ENCODE data around the gene TIGD2. TPM values are rescaled to one million over a fixed set of nuclear protein-coding genes. Genes with fewer than 3 reads are reported as not detected.

Gene TIGD2
- total RNA-seq, 4 donors from 2014 or later = 1.9 to 3.6 (median 2.0) TPM

DNA sequence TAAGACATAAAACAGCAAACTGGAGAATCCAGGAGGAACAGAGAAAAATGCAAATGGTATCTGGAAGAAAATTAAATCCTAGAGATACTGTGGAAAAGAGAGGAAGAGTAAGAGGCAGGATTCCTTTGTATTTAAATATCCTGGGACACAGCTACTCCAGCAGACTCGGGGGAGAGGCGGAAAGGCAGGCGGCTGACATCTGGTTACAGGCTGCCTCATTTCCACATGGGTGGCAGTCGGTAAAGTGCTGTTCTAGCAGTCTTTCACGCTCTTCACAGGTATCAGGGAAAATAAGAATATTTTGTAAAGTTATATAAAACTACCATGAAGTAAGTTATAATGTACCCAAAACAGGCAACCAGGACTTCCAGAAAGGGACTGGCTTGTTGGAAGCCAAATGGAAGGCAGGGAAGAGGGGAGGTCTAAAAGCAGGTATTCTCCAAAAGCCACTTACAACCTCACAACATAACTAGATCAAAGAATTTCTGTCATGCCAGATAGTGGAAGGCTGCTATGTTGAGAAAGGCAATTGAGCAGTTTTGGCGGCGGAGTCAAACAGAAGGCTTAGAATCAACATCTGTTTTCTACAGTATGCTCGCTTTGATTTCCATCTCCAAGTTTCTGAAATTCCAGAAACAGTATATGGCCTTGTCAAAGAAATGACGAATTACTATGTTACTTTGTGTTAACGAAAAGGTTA lies 1.3 kb upstream of the TIGD2 start:
- peak overlapping the region; percentile 44 to 98 (median 74) for H3K4me3 ChIP-seq
- H3K4me1 ChIP-seq = peaks cover 0 to 19% (median 4%) of the 10 kb centered on the region in 4 donors
- H3K9me3 ChIP-seq = no peaks in the 10 kb centered on the region
- no peaks in the 10 kb centered on the region for H3K36me3 ChIP-seq
- no peak for DNase-seq (ENCODE audit: low spot score in 2 of 2)
- H3K27ac ChIP-seq = peak overlapping the region in 1 of 4 donors; percentile 83
- TF ChIP-seq EP300 (IDR thresholded peaks at IDR 0.05) (no peak), POLR2A (IDR thresholded peaks at IDR 0.05) (no peak)
- TF ChIP-seq, protein P1, sequence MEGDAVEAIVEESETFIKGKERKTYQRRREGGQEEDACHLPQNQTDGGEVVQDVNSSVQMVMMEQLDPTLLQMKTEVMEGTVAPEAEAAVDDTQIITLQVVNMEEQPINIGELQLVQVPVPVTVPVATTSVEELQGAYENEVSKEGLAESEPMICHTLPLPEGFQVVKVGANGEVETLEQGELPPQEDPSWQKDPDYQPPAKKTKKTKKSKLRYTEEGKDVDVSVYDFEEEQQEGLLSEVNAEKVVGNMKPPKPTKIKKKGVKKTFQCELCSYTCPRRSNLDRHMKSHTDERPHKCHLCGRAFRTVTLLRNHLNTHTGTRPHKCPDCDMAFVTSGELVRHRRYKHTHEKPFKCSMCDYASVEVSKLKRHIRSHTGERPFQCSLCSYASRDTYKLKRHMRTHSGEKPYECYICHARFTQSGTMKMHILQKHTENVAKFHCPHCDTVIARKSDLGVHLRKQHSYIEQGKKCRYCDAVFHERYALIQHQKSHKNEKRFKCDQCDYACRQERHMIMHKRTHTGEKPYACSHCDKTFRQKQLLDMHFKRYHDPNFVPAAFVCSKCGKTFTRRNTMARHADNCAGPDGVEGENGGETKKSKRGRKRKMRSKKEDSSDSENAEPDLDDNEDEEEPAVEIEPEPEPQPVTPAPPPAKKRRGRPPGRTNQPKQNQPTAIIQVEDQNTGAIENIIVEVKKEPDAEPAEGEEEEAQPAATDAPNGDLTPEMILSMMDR (IDR thresholded peaks at IDR 0.05) = no peak
- 24 to 29% methylated on average over 10 of the region's 10 CpGs for WGBS, 2 donors
- no peaks in the 10 kb centered on the region for H3K27me3 ChIP-seq

DNA sequence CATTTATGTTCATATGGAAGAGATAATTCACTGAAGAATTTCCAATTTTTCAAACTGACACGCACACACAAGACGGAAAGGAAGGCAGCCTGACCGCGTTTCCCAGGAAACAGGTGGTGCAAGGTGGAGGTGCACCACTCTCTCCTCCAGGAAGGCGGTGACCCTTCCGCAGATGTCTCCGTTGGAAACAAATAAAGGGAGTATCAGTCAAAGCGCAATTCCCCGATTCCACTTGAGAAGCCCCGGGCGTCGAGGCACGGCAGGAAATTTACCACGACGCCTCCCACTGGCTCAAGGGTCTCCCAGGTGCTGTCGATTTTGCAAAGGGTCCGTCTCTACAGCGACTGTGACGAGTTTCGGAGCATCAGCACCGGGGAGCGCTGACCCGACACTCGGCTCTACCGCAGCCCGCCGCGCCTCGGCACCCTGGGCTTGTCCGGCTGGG lies 770 bp upstream of the TIGD2 start:
- no peaks in the 10 kb centered on the region for H3K27me3 ChIP-seq
- no peaks in the 10 kb centered on the region for H3K9me3 ChIP-seq
- peaks cover 0 to 19% (median 4%) of the 10 kb centered on the region in 4 donors for H3K4me1 ChIP-seq
- peak overlapping the region; percentile 44 to 98 (median 74) for H3K4me3 ChIP-seq
- no peak for DNase-seq (ENCODE audit: low spot score in 2 of 2)
- WGBS, 2 donors = 1 to 2% methylated on average over 19 to 23 of the region's 30 CpGs
- no peaks in the 10 kb centered on the region for H3K36me3 ChIP-seq
- H3K27ac ChIP-seq = peak overlapping the region; percentile 13 to 86 (median 72)
- no peak for TF ChIP-seq POLR2A (IDR thresholded peaks at IDR 0.05)
- TF ChIP-seq, protein P1 (IDR thresholded peaks at IDR 0.05) = no peak
- no peak for TF ChIP-seq EP300 (IDR thresholded peaks at IDR 0.05)

- H3K9me3 ChIP-seq = no peaks in the 10 kb centered on the region
- H3K27me3 ChIP-seq = no peaks in the 10 kb centered on the region
- H3K27ac ChIP-seq = peak overlapping the region; percentile 61 to 86 (median 82)
- H3K4me1 ChIP-seq = peaks cover 0 to 19% (median 4%) of the 10 kb centered on the region in 4 donors
- no peak for DNase-seq (ENCODE audit: low spot score in 2 of 2)
- 18 to 19% methylated on average over 15 of the region's 15 CpGs for WGBS, 2 donors
- TF ChIP-seq, protein P1 (IDR thresholded peaks at IDR 0.05) = no peak
- peak in 1 of 2 donors; percentile 32 for TF ChIP-seq EP300 (IDR thresholded peaks at IDR 0.05)
- no peaks in the 10 kb centered on the region for H3K36me3 ChIP-seq
- peak overlapping the region; percentile 60 to 98 (median 74) for H3K4me3 ChIP-seq
Measured at GRCh38 chr4:89111833-89112563, 665 bp downstream of the TIGD2 start.

DNA sequence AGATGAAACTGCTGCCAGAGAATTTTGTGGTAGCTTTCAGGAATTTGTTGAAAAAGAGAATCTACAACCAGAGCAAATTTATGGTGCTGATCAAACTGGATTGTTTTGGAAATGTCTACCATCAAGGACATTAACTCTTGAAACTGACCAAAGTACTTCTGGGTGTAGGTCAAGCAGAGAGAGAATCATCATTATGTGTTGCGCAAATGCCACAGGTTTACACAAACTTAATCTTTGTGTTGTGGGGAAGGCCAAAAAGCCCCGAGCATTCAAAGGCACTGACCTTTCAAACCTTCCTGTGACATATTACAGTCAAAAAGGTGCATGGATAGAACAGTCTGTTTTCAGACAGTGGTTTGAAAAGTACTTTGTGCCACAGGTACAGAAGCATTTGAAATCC lies 2.1 kb downstream of the TIGD2 start:
- Histone ChIP-seq H3K27me3 (no peaks in the 10 kb centered on the region), H3K4me3 (no peak overlapping the region), H3K4me1 (peaks cover 0 to 19% (median 4%) of the 10 kb centered on the region in 4 donors), H3K9me3 (no peaks in the 10 kb centered on the region), H3K27ac (no peak overlapping the region), H3K36me3 (no peaks in the 10 kb centered on the region)
- DNase-seq (ENCODE audit: low spot score in 2 of 2) = no peak
- WGBS, 2 donors = 96 to 100% methylated on average over 2 of the region's 2 CpGs
- no peak for TF ChIP-seq POLR2A (IDR thresholded peaks at IDR 0.05)
- no peak for TF ChIP-seq EP300 (IDR thresholded peaks at IDR 0.05)
- TF ChIP-seq, protein P1 (IDR thresholded peaks at IDR 0.05) = no peak

DNA sequence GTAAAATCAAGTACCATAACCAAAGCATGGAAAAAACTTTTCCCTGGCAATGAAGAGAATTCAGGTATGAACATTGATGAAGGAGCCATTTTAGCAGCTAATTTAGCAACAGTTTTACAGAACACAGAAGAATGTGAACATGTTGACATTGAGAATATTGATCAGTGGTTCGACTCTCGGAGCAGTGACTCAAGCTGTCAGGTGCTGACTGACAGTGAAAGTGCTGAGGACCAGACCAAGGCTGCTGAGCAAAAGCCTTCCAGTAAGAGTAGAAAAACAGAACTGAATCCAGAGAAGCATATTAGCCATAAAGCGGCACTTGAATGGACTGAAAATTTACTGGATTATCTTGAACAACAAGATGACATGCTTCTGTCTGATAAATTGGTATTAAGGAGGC lies 2.8 kb downstream of the TIGD2 start:
- H3K4me1 ChIP-seq = peaks cover 0 to 19% (median 4%) of the 10 kb centered on the region in 4 donors
- no peaks in the 10 kb centered on the region for H3K27me3 ChIP-seq
- H3K36me3 ChIP-seq = no peaks in the 10 kb centered on the region
- no peaks in the 10 kb centered on the region for H3K9me3 ChIP-seq
- no peak overlapping the region for H3K27ac ChIP-seq
- 89 to 94% methylated on average over 3 of the region's 3 CpGs for WGBS, 2 donors
- TF ChIP-seq EP300 (IDR thresholded peaks at IDR 0.05) = no peak
- DNase-seq (ENCODE audit: low spot score in 2 of 2) = no peak
- H3K4me3 ChIP-seq = no peak overlapping the region
